Superior temporal gyrus (tissue), 1 donor: Measurements from ENCODE around the gene SPAG6.
"Not testable (repeated sequence)": the region's sequence is repeated elsewhere in the genome, so short reads cannot be mapped to it uniquely, and the experiment has no call there.

Experiments
- DNase-seq: peaks from one replicate; pipeline ENCODE4 v3.0.0-alpha.2; 2016; ENCODE audit errors: extremely low spot score

Gene SPAG6

DNA sequence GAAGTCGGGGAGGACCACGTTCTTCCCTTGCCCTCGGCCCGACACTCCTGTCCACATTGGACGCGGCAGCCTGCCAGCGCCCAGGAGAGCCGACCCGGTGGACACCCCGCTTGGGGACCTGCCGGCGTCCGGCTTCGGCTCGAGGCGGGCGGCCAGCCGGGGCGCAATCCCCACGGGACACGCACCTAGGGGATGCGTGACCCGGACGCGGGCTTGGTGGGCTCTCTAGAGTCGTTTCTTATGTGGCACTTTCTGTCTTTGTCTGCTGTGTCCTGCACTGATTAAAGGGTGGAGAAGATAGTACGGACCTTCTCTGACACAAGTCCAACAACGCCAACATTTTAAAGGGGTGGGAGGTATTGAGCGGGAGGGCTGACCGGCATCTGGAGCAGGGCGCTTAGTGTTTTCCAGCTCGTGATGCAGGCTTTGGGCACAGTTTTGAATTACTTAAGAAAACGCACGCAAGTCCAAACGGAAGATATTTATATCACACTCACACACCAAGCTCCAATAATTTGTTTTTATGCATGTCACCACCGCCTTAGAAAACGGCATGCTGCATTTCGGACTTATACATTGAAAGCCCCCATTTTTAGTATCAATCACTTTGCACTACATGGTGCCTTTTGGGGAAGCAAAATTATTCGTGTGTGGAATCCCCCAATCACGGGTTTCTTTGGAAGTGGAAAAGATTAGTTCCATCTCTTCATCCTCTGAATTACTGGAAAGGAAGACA is 3.9 kb upstream of the SPAG6 start:
- no peak for DNase-seq

DNA sequence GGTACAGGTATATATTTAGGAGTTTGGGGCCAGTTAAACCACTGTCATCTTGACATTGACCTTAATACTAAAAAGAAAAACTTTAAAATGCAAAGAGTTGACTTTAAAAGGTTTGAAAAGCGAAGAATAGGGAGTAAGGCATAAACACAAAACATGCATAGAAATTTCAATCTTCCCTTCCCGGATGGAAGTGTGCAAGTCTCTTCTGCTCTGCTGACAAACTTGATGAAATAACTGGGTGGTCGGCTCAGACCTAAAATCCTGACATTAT is 3.4 kb upstream of the SPAG6 start:
- DNase-seq = no peak

DNA sequence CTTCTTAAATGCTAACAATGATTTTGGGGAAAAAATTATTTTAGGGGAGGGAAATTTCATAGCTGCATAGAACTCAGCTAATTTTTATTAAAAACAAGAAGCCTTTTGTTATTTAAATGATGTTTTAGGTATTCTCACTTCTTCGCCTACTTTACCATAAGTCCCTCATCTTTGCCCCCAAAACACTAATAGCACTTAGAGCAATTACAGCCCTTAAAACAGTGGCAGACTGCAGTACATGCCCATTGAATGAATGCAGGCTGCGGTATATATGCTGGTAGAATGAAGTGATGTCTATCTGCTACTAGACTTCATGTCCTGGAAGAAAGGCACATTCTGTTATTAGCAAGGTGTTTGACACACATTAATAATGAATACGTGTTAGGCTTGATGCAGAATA is 2.9 kb upstream of the SPAG6 start:
- DNase-seq = no peak

DNA sequence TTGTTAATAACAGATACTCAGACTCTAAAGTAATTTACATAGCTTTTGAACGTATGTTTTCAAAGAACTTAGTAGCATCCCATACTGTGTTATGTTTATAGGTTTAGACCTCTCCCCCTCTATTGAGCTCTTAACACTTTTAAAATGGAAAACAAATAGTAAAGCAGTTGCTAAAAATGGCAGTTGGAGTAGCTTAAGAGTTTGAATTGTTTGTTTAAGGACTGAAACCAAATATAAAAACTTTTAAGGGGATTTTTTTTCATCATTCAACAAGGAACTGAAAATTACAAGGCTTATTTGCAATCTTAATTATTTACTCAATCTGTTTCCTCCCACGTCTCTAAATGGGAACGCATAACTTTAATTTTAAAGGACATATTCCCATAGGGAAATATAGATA is 1.6 kb upstream of the SPAG6 start:
- DNase-seq = no peak

DNA sequence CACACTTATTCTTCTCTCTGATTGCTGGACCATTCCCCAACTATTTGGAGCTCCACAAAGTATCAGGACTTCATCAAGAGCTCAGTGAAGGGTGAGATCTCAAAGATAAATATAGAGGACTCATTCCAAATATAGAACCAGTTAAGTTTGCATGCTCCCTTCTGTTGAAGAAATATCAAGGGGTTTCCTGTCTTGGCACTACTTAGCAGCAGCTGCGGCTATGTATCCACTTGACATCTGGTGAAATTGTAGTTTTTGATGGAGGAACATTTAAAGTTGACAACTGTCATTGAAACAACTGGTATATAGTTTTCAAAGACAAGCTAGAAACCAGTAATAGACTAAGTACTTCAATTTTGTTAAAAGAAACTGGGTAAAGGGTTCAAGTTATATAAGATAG is 1.0 kb upstream of the SPAG6 start:
- DNase-seq = no peak

- DNase-seq = no peak
Observed at GRCh38 chr10:22344781-22345300, 455 bp upstream of the SPAG6 start.

DNA sequence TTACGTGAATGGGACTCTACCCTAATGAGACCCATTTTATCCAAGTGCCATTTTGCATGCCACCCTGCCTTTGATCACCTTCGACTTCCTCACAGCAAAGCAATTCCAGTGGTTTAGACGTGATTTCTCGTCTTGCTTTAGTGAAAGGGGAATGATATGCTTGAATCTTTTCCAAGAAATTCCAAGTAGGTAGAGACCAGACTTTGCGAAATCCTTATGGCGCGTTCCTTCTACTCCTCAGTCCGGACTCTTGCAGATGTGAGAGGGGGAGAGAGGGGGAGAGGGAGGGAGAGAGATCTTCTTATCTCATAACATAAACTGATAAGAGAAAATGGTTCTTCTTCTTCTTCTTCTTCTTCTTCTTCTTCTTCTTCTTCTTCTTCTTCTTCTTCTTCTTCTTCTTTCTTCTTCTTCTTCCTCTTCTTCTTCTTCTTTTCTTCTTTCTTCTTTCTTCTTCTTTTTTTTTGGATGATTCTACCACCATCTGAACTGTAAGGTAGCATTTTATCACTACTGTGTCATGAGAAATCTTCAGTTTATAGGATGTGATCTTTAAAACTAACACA is 883 bp downstream of the SPAG6 start:
- no peak for DNase-seq

DNA sequence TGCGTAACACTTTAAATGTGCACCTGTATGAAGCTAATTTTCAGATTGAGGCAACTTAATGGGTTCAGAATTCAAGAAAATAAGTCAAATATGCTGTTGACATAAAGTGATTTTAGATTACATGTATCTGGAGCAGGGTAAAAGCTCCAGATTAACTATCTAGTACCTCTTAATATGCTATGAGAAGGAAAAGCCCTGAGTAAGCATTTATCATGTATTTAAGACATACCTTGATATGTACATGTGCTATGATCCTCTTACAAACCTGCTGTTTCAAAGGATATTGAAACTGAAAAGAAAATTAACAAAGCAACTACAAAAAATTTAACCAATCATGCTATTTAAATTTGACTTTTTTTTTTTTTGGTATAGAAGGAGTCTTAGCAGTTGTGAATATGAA is 4.5 kb downstream of the SPAG6 start:
- no peak for DNase-seq

DNA sequence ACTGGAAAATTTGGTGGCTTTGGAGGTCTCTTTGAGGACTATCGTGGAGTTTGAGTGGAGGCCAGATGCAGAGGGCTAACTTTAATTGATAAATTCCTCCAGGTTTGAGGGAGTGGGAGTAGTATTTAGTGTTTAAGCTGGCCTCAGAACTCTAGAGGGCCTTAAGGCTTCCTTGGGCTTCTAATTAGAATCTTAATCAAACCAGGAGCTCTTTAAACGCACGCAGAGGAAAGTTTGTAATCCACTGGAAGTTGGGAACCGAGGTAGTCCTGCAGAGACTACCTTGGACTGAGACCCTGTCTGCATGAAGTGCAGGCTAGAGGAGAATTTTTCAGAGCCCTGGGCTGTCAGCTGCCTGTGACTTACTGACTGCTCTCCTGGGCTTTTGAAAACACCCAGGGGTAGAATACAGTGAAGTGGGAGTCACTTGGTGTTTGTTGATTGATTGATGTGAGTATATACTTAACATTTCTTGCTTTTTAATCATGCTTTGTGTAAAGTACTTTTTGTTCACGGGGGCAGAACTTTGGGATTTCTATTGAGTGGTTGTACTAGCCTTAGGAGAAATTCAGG is 5.9 kb downstream of the SPAG6 start:
- DNase-seq = no peak

GRCh38 chr10:22356324-22356873 is 11.1 kb downstream of the SPAG6 start:
- DNase-seq = no peak

DNA sequence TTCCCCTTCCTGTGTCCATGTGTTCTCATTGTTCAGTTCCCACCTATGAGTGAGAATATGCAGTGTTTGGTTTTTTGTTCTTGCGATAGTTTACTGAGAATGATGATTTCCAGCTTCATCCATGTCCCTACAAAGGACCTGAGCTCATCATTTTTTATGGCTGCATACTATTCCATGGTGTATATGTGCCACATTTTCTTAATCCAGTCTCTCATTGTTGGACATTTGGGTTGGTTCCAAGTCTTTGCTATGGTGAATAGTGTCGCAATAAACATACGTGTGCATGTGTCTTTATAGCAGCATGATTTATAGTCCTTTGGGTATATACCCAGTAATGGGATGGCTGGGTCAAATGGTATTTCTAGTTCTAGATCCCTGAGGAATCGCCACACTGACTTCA is 12.5 kb downstream of the SPAG6 start:
- not testable (repeated sequence) for DNase-seq

GRCh38 chr10:22363305-22363704 is 18.0 kb downstream of the SPAG6 start:
- no peak for DNase-seq

DNA sequence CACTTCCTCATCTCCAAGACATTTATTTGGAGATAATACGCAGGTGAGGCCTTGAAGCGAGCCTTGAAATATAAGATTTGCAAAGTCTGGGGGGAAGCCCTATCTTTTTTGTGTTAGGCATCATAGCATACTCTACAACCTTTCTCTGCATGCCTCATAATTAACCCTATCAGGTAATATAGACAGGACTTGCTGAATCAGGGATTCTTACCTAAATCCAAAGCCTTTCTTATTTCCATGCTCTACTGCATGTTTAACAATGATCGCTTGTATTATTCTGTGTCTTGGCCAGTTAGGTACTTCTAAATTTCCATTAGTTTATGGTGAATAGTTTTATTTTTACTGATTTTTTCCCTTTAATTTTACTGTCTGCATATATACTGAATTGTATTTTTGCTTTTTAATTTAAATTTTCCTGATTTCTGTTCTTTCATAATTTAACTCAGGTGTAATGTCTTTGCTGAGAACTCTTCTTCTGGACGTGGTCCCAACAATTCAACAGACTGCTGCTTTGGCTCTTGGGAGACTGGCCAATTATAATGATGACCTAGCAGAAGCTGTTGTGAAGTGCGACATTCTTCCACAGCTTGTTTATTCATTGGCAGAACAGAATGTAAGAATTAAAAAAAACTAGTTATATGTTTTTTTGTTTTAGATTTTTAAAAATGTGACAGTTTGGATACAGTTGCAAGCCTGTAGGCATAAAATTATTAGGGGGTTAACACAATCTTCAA is 19.3 kb downstream of the SPAG6 start:
- no peak for DNase-seq

DNA sequence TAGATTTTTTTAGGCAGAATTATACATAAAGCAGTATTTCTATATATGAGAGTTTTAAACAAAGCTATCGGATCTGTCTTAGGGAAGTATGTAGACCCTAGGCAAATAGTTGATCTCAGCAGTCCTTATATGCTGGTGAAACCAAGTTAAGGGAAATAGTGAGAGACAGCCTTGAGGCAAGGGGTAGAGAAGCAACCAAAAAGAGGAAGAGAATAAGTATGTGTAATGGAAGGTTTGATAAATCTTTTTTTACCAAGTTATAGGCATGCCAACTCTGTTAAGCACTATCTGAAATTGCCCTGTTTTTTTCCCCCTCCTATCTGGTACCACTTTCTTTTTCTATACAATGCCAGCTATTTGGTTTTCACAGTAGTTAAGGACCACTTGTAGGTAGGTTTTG is 19.9 kb downstream of the SPAG6 start:
- DNase-seq = no peak

GRCh38 chr10:22365644-22366434 is 20.5 kb downstream of the SPAG6 start:
- DNase-seq = no peak

DNA sequence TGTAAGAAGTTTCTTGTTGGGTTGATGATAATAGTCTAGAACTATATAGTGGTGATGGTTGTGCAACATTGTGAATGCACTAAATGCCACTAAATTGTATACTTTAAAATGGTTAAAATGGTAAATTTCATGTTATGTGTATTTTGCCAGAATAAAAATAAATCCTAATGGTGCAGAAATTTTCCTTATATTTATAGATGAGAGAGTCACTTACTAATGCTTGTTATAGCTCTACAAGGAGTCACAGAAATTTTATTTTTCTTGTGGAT is 21.1 kb downstream of the SPAG6 start:
- DNase-seq = no peak

GRCh38 chr10:22366771-22367170 is 21.5 kb downstream of the SPAG6 start:
- DNase-seq = no peak

DNA sequence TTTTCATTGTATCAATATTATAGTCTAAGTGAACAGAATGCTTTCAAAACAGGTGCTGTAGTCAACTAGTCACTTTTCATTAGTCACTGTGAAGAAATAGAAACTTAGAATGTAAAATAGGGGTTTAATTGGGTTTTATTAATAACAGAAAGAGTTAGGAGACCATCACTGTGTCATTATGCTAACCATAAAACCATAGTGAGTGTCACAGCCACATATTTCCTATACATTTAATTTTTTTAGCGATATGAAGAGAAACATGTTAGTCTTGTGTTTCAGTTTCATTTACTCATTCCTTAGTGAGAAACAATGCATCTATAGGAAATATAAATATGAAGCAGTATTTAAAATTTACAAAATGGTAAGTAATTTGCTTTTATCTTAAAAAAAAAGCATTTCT is 22.2 kb downstream of the SPAG6 start:
- no peak for DNase-seq

DNA sequence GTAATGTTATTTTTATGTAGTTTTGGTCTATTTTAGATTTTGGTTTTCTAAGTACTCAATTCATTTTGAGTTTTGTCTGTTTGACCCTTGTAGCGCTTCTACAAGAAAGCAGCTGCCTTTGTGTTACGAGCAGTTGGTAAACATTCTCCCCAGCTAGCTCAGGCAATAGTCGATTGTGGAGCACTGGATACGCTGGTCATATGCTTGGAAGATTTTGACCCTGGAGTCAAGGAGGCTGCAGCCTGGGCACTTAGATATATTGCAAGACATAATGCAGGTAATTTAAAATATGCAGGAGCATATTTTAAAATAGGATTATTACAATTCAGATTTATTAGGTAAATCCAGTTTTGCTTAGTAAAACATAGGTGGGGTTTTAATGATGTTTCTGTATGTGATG is 23.1 kb downstream of the SPAG6 start:
- no peak for DNase-seq

GRCh38 chr10:22368981-22369380 is 23.7 kb downstream of the SPAG6 start:
- no peak for DNase-seq

DNA sequence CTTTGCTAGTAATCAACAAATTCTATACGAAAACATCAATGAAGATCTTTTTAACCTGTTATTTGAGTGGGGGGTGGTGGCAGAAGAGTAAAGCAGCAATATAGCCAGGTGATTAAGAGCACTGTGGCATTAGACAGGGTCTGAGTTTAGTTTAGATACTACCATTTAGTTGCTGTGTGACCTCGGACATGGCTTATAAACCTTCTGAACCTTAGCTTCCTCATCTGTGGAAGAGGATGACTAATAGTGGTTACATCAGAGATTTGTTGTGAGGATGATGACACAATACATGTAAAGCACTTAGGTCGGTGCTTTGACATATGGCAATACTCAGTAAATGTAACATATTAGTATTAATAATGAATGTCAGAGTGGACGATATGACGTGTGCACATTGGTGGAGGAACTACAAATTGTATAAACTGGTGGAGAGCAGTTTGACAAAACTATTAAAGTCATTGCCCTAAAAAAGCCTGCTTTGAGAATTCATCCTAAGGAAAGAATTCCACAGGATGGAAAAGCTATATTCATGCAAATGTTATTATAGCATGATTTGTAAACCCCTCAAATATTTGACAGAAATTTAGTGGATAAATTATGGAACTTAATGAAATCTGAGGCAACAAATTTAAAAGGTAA is 24.3 kb downstream of the SPAG6 start:
- DNase-seq = no peak

- DNase-seq = no peak
Observed at GRCh38 chr10:22370320-22370719, 25.0 kb downstream of the SPAG6 start.
